Suprapubic skin (tissue), 4 donors: ENCODE data around the gene PLA2R1. TPM values are rescaled to one million over a fixed set of nuclear protein-coding genes. Genes with fewer than 3 reads are reported as not detected.

ENCODE experiments used
- DNase-seq, 2 donors: peaks; one replicate each; pipeline ENCODE4 v3.0.0-alpha.2; 2019; ENCODE audit warnings: low spot score in 2 of 2
- H3K27ac ChIP-seq: fragments of 200-600 bp; sonication (generic); one replicate; pipeline ENCODE4 v1.5.1; 2019
- H3K27me3 ChIP-seq: fragments of 200-600 bp; sonication (generic); one replicate; pipeline ENCODE4 v1.5.1; 2019
- H3K36me3 ChIP-seq: fragments of 200-600 bp; sonication (generic); one replicate; pipeline ENCODE4 v1.5.1; 2019
- H3K4me1 ChIP-seq: fragments of 200-600 bp; sonication (generic); one replicate; pipeline ENCODE4 v1.5.1; 2019
- H3K4me3 ChIP-seq: fragments of 200-600 bp; sonication (generic); one replicate; pipeline ENCODE4 v1.5.1; 2019; ENCODE audit warnings: mild to moderate bottlenecking
- H3K9me3 ChIP-seq: fragments of 200-600 bp; sonication (generic); one replicate; pipeline ENCODE4 v1.5.1; 2019
- CTCF ChIP-seq, 2 donors: fragments of 200-600 bp in 1 of 2; fragments of 450-650 bp in 1 of 2; sonication (generic) in 1 of 2; IDR thresholded peaks; one replicate each; pipeline ENCODE4 v1.5.1; 2016 to 2019; ENCODE audit warnings: antibody characterized with exemption in 2 of 2, mild to moderate bottlenecking in 1 of 2, moderate library complexity in 1 of 2
- EP300 ChIP-seq: sonication (generic); formaldehyde crosslinking; IDR thresholded peaks from one replicate; pipeline ENCODE4 v1.6.1; 2017; ENCODE audit warnings: antibody characterized with exemption
- POLR2A ChIP-seq, 2 donors: fragments of 450-650 bp; IDR thresholded peaks; one replicate each; pipeline ENCODE4 v1.6.1; 2017; ENCODE audit warnings: antibody characterized with exemption in 2 of 2, mild to moderate bottlenecking in 2 of 2, moderate library complexity in 2 of 2
- POLR2AphosphoS5 ChIP-seq, 3 donors: sonication (generic); formaldehyde crosslinking; IDR thresholded peaks; one replicate each; pipeline ENCODE4 v1.6.1; 2017; ENCODE audit warnings: antibody characterized with exemption in 3 of 3
- WGBS: methylation state at CpG from one replicate; pipeline ENCODE4 v1.1.5; 2018; 5-methylcytosine and 5-hydroxymethylcytosine counted together
- total RNA-seq, 4 donors: library from RNA; depleted of rRNA; stranded (reverse); fragments of >200 nt; gene quantifications; one replicate each; pipeline ENCODE4 v1.1.0, GENCODE V29; 2016

PLA2R1 gene
- total RNA-seq, 4 donors from 2014 or later: 31.3 to 68.8 (median 40.8) TPM

- Histone ChIP-seq H3K27me3 (no peaks in the 10 kb centered on the region), H3K36me3 (no peaks in the 10 kb centered on the region), H3K9me3 (peaks cover 25% of the 10 kb centered on the region), H3K27ac (peak overlapping the region; percentile 15), H3K4me1 (peaks cover 2% of the 10 kb centered on the region), H3K4me3 (no peak overlapping the region)
- no peak for TF ChIP-seq POLR2A (IDR thresholded peaks at IDR 0.05)
- no peak for TF ChIP-seq CTCF (IDR thresholded peaks at IDR 0.05)
- no peak for TF ChIP-seq EP300
- no peak for DNase-seq
Measured at GRCh38 chr2:160091381-160091780, 29.0 kb upstream of the PLA2R1 start.

- Histone ChIP-seq H3K27me3 (no peaks in the 10 kb centered on the region), H3K27ac (no peak overlapping the region), H3K4me1 (peaks cover 2% of the 10 kb centered on the region), H3K9me3 (peaks cover 36% of the 10 kb centered on the region), H3K4me3 (no peak overlapping the region), H3K36me3 (no peaks in the 10 kb centered on the region)
- no peak for DNase-seq
- no peak for TF ChIP-seq CTCF (IDR thresholded peaks at IDR 0.05)
- TF ChIP-seq EP300: no peak
- TF ChIP-seq POLR2A (IDR thresholded peaks at IDR 0.05): no peak
- TF ChIP-seq POLR2AphosphoS5 (IDR thresholded peaks at IDR 0.05): no peak
- 80% methylated on average over 4 of the region's 4 CpGs for WGBS
Measured at GRCh38 chr2:160087854-160088745, 25.7 kb upstream of the PLA2R1 start.

- Histone ChIP-seq H3K27ac (no peak overlapping the region), H3K36me3 (no peaks in the 10 kb centered on the region), H3K27me3 (no peaks in the 10 kb centered on the region), H3K4me1 (no peaks in the 10 kb centered on the region), H3K4me3 (no peak overlapping the region), H3K9me3 (peaks cover 36% of the 10 kb centered on the region)
- 84% methylated on average over 3 of the region's 3 CpGs for WGBS
- DNase-seq: no peak
- TF ChIP-seq EP300 (no peak), POLR2A (IDR thresholded peaks at IDR 0.05) (no peak), POLR2AphosphoS5 (IDR thresholded peaks at IDR 0.05) (no peak), CTCF (IDR thresholded peaks at IDR 0.05) (no peak)
Measured at GRCh38 chr2:160085662-160086061, 23.2 kb upstream of the PLA2R1 start.

- TF ChIP-seq EP300 (no peak), POLR2AphosphoS5 (IDR thresholded peaks at IDR 0.05) (no peak), CTCF (IDR thresholded peaks at IDR 0.05) (no peak), POLR2A (IDR thresholded peaks at IDR 0.05) (no peak)
Measured at GRCh38 chr2:160077912-160078810, 15.7 kb upstream of the PLA2R1 start.

GRCh38 chr2:160076914-160077313 is 14.5 kb upstream of the PLA2R1 start:
- peaks cover 12% of the 10 kb centered on the region for H3K4me1 ChIP-seq
- no peak for DNase-seq
- H3K27me3 ChIP-seq: no peaks in the 10 kb centered on the region
- no peaks in the 10 kb centered on the region for H3K36me3 ChIP-seq
- WGBS: 66% methylated on average over 4 of the region's 4 CpGs
- TF ChIP-seq POLR2A (IDR thresholded peaks at IDR 0.05): no peak
- no peak for TF ChIP-seq POLR2AphosphoS5 (IDR thresholded peaks at IDR 0.05)
- no peak for TF ChIP-seq CTCF (IDR thresholded peaks at IDR 0.05)
- no peak for TF ChIP-seq EP300
- H3K4me3 ChIP-seq: no peak overlapping the region
- peak overlapping the region; percentile 24 for H3K27ac ChIP-seq
- H3K9me3 ChIP-seq: no peaks in the 10 kb centered on the region

More at GRCh38 chr2:160077912-160078810, 15.7 kb upstream of the PLA2R1 start:
- no peaks in the 10 kb centered on the region for H3K36me3 ChIP-seq
- WGBS: 69% methylated on average over 4 of the region's 4 CpGs
- no peaks in the 10 kb centered on the region for H3K27me3 ChIP-seq
- H3K9me3 ChIP-seq: no peaks in the 10 kb centered on the region
- no peak for DNase-seq
- H3K27ac ChIP-seq: peak overlapping the region; percentile 14
- peaks cover 12% of the 10 kb centered on the region for H3K4me1 ChIP-seq
- H3K4me3 ChIP-seq: no peak overlapping the region
